B cell (primary cell): ENCODE measurements around the gene HAGHL. TPM values are rescaled to one million over a fixed set of nuclear protein-coding genes. Genes with fewer than 3 reads are reported as not detected.

ENCODE experiments used
- ATAC-seq: fragments of 200-7000 bp; cut with Tn5 transposase; one replicate; pipeline ENCODE4 v1.10.0; 2021; ENCODE audit warnings: low read depth, mild to moderate bottlenecking, moderate number of reproducible peaks, moderate library complexity
- CTCF ChIA-PET: fragments of 350-600 bp; sonication (Branson Sonifier 250); formaldehyde crosslinking; loops from one replicate; lab custom pipeline; 2021; ENCODE audit warnings: antibody characterized with exemption, inconsistent platforms; lab: Charles Lee
- POLR2A ChIA-PET: fragments of 350-600 bp; sonication (Branson Sonifier 250); formaldehyde crosslinking; loops from one replicate; lab custom pipeline; 2021; ENCODE audit warnings: antibody characterized with exemption; lab: Charles Lee
- DNase-seq: peaks from one replicate; pipeline ENCODE4 v3.0.0; 2013
- H2AFZ ChIP-seq: 2 replicates; pipeline ENCODE4 v1.6.1; 2012; ENCODE audit warnings: mild to moderate bottlenecking, low read depth, low read length; ENCODE audit not compliant: insufficient read depth, poor library complexity, severe bottlenecking
- H3K27ac ChIP-seq, 2 donors: 1 replicate in 1 of 2; 2 replicates in 1 of 2; pipeline ENCODE4 v1.5.1; 2012 to 2013; ENCODE audit warnings: low read length in 2 of 2, mild to moderate bottlenecking in 2 of 2, moderate library complexity in 1 of 2
- H3K27me3 ChIP-seq, 4 experiments: fragments of 200-600 bp in 1 of 4; sonication (generic) in 1 of 4; replicated peaks in 1 of 4; 1 replicate in 2 of 4; 2 replicates in 2 of 4; pipeline versions ENCODE4 v1.6.1 to v1.7.0; 2013 to 2016; ENCODE audit warnings: low read length in 3 of 4, mild to moderate bottlenecking in 2 of 4, mixed read lengths in 1 of 4, moderate library complexity in 1 of 4; ENCODE audit not compliant: insufficient read depth in 4 of 4, control insufficient read depth in 3 of 4; ENCODE audit errors: control extremely low read depth in 1 of 4
- H3K36me3 ChIP-seq, 2 experiments: replicated peaks in 1 of 2; 1 replicate in 1 of 2; 2 replicates in 1 of 2; pipeline versions ENCODE4 v1.6.1 to v1.7.1; 2013; ENCODE audit warnings: low read length in 1 of 2; ENCODE audit not compliant: insufficient read depth in 2 of 2, control insufficient read depth in 1 of 2; ENCODE audit errors: control extremely low read depth in 1 of 2, extremely low read depth in 1 of 2
- H3K4me1 ChIP-seq, 2 donors: fragments of 200-600 bp in 1 of 2; sonication (generic) in 1 of 2; 1 replicate in 1 of 2; 2 replicates in 1 of 2; pipeline versions ENCODE4 v1.5.1 to v1.6.1; 2013 to 2017; ENCODE audit warnings: low read length in 2 of 2; ENCODE audit not compliant: control insufficient read depth in 2 of 2, insufficient read depth in 2 of 2
- H3K4me2 ChIP-seq: replicated peaks from 2 replicates; pipeline ENCODE3; 2012; ENCODE audit warnings: mild to moderate bottlenecking, low read depth, low read length; ENCODE audit not compliant: poor library complexity, severe bottlenecking
- H3K4me3 ChIP-seq, 5 experiments: fragments of 200-600 bp in 1 of 5; sonication (generic) in 1 of 5; 1 replicate in 3 of 5; 2 replicates in 2 of 5; pipeline versions ENCODE4 v1.5.1 to v1.7.0; 2011 to 2016; ENCODE audit warnings: low read length in 4 of 5, mild to moderate bottlenecking in 4 of 5, low read depth in 2 of 5, control low read depth in 1 of 5, moderate library complexity in 1 of 5; ENCODE audit not compliant: insufficient read depth in 1 of 5; ENCODE audit errors: control extremely low read depth in 1 of 5, extremely low read depth in 1 of 5
- H3K79me2 ChIP-seq: fragments of 200-600 bp; sonication (generic); one replicate; pipeline ENCODE4 v1.6.0; 2016; ENCODE audit warnings: low read length; ENCODE audit not compliant: control insufficient read depth, insufficient read depth
- H3K9ac ChIP-seq: fragments of 200-600 bp; sonication (generic); 2 replicates; pipeline ENCODE4 v1.6.1; 2017; ENCODE audit warnings: mild to moderate bottlenecking, low read length, moderate library complexity
- H3K9me3 ChIP-seq, 3 donors: one replicate each; pipeline versions ENCODE4 v1.6.1 to v1.7.1; 2013; ENCODE audit warnings: low read length in 2 of 3; ENCODE audit not compliant: control insufficient read depth in 2 of 3, insufficient read depth in 1 of 3; ENCODE audit errors: control extremely low read depth in 1 of 3
- H4K20me1 ChIP-seq: 2 replicates; pipeline ENCODE4 v1.6.0; 2012; ENCODE audit warnings: mild to moderate bottlenecking, low read length; ENCODE audit not compliant: insufficient read depth, control insufficient read depth, poor library complexity, severe bottlenecking
- H3K27ac Mint-ChIP-seq: one replicate; pipeline ENCODE4 v1.8.0; 2021; ENCODE audit warnings: mixed read lengths
- H3K27me3 Mint-ChIP-seq: one replicate; pipeline ENCODE4 v1.8.0; 2021; ENCODE audit warnings: mixed read lengths
- H3K4me1 Mint-ChIP-seq: one replicate; pipeline ENCODE4 v1.8.0; 2021; ENCODE audit warnings: mixed read lengths
- H3K4me3 Mint-ChIP-seq: one replicate; pipeline ENCODE4 v1.8.0; 2021; ENCODE audit warnings: mixed read lengths
- H3K9me3 Mint-ChIP-seq: one replicate; pipeline ENCODE4 v1.8.0; 2022; ENCODE audit warnings: mixed read lengths; ENCODE audit not compliant: insufficient read depth
- CTCF ChIP-seq: fragments of 200-600 bp; IDR thresholded peaks from one replicate; pipeline ENCODE4 v1.8.0; 2022; ENCODE audit warnings: antibody characterized with exemption, mild to moderate bottlenecking
- EZH2 ChIP-seq: IDR thresholded peaks from 2 replicates; pipeline ENCODE4 v1.6.1; 2012; ENCODE audit warnings: borderline replicate concordance, low read depth, mild to moderate bottlenecking, moderate library complexity, low read length; ENCODE audit not compliant: insufficient read depth, poor library complexity, severe bottlenecking
- WGBS: methylation state at CpG from one replicate; pipeline ENCODE4 v1.1.5; 2013; ENCODE audit warnings: missing lambda C conversion rate; ENCODE audit not compliant: insufficient coverage; 5-methylcytosine and 5-hydroxymethylcytosine counted together
- intact Hi-C: fragments of 100-400 bp; cut with micrococcal nuclease; formaldehyde crosslinking; loops from one replicate; pipeline ENCODE4 v1.10.0; 2022
- polyA plus RNA-seq: library from polyadenylated mRNA; depleted of rRNA; stranded (reverse); fragments of >200 nt; gene quantifications from 2 replicates; pipeline ENCODE4 v1.2.3, GENCODE V29; 2012
- total RNA-seq, 2 donors: library from RNA; stranded (reverse); fragments of 120-200 nt in 1 of 2; gene quantifications; 1 replicate in 1 of 2; 2 replicates in 1 of 2; pipeline versions ENCODE4 v1.2.3 to v1.2.4, GENCODE V29; 2013 to 2022

HAGHL gene
- total and polyA plus RNA-seq, 2 donors (not counting 1 experiment from before 2014, with no cell fraction given), result 32.3 to 87.1 TPM

DNA sequence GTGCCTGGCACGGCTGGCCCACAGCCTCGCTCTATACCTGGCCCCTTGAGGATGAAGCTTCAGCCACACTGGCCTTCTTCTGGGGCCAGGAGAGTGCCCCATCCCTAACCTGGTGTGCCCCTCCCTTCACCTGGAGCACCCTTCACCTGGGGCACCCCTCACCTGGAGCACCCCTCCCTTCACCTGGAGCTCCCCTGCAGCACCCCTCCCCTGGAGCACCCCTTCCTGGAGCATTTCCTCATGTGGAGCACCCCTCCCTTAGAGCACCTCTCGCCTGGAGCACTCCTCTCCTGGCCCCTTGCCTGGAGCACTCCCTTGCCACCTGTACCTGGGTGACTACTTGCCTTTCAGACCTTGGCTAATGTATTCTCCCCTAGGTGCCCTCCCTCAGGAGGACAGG, 18.9 kb upstream of the HAGHL start:
- Histone ChIP-seq H3K79me2 (no peaks in the 10 kb centered on the region), H3K27me3 (peaks cover 0 to 78% (median 38%) of the 10 kb centered on the region in 4 experiments), H3K9me3 (peaks cover 0 to 25% (median 0%) of the 10 kb centered on the region in 3 donors), H2AFZ (no peak overlapping the region), H3K4me2 (no peak overlapping the region), H3K36me3 (no peaks in the 10 kb centered on the region), H4K20me1 (no peaks in the 10 kb centered on the region), H3K4me3 (no peak overlapping the region), H3K27ac (no peak overlapping the region), H3K9ac (no peak overlapping the region), H3K4me1 (peaks cover 10 to 12% of the 10 kb centered on the region in 2 donors)
- Mint-ChIP-seq H3K27me3 (peaks cover 27% of the 10 kb centered on the region), H3K4me3 (no peak overlapping the region), H3K9me3 (no peaks in the 10 kb centered on the region), H3K4me1 (peaks cover 4% of the 10 kb centered on the region), H3K27ac (no peak overlapping the region)
- intact Hi-C loops, result no loop called here
- ChIA-PET POLR2A (no interaction called here), CTCF (interaction anchor here (1.2 to 1.3 kb wide), 2 partner anchors 8 to 33 kb away, joined by 3 read pairs; partner anchors contain the start of gene CIAO3)
- TF ChIP-seq EZH2, result no peak
- no peak for TF ChIP-seq CTCF
- WGBS, result 62% methylated on average over 3 of the region's 3 CpGs
- no peak for DNase-seq
- ATAC-seq, result no peak

- Mint-ChIP-seq H3K27me3 (peaks cover 26% of the 10 kb centered on the region), H3K9me3 (no peaks in the 10 kb centered on the region), H3K4me3 (no peak overlapping the region), H3K4me1 (peaks cover 4% of the 10 kb centered on the region), H3K27ac (no peak overlapping the region)
- Histone ChIP-seq H3K4me1 (peaks cover 10 to 12% of the 10 kb centered on the region in 2 donors), H3K27ac (no peak overlapping the region), H4K20me1 (no peaks in the 10 kb centered on the region), H3K9me3 (peaks cover 0 to 17% (median 0%) of the 10 kb centered on the region in 3 donors), H3K9ac (no peak overlapping the region), H3K79me2 (no peaks in the 10 kb centered on the region), H2AFZ (no peak overlapping the region), H3K4me2 (no peak overlapping the region), H3K27me3 (peaks cover 0 to 73% (median 35%) of the 10 kb centered on the region in 4 experiments), H3K4me3 (no peak overlapping the region), H3K36me3 (no peaks in the 10 kb centered on the region)
- ATAC-seq, result no peak
- 80% methylated on average over 3 of the region's 4 CpGs for WGBS
- POLR2A ChIA-PET, result no interaction called here
- no peak for DNase-seq
- intact Hi-C loops, result no loop called here
- TF ChIP-seq CTCF (no peak), EZH2 (no peak)
- CTCF ChIA-PET, result interaction anchor here (7.6 kb wide), 1 partner anchor 76 kb away, joined by 94 read pairs; the partner anchor contains the start of genes CHTF18 and RPUSD1
These were observed 17.9 kb upstream of the HAGHL start for GRCh38 chr16:708959-709358.
